GM11168 (cell line): Measurements from ENCODE around the gene RUNX3.

ENCODE experiments used
- in situ Hi-C: fragments of 300-500 bp; cut with MboI; formaldehyde crosslinking; loops from one replicate; pipeline ENCODE4 v1.12.0; 2022; ENCODE audit warnings: low sequenced_read_pairs; ENCODE audit not compliant: unreplicated experiment

RUNX3 gene

DNA sequence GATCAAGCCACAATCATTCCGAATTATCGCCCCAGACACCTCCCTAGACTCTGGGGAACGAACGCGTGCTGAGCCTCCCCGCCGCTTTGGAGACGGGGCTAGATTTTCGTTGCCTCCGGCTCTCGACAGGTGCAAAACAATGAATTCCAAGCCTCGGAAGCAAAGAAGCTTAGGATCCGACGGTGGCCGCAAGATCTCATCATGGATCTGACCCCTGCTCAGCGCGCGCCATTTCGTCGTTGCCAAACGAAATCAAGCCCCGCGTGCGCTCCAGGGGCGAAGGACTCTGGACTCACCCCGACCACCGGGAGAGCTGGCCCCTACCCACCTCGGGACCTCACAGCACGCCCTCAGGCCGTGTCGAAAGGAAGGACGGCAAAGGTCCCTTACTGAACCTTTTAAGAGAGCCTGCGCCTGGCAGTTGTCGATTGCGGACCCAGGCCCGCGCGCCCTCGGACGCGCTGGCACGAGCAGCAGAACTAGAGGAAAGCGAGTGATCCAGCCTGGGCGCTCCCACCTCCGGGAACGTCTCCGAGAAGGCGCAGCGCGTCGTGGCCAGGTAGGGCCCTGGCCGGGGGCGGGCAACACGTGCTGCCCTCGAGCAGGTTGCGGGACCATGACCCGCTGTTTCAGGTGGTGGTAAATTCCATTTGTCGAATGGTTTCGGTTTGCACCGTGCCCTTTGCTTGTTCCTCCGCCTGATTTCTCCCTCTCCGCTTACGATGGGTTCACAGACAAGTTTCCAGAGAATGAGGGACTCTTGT is 1.6 kb upstream of the RUNX3 start:
- in situ Hi-C loops, result no loop called here

DNA sequence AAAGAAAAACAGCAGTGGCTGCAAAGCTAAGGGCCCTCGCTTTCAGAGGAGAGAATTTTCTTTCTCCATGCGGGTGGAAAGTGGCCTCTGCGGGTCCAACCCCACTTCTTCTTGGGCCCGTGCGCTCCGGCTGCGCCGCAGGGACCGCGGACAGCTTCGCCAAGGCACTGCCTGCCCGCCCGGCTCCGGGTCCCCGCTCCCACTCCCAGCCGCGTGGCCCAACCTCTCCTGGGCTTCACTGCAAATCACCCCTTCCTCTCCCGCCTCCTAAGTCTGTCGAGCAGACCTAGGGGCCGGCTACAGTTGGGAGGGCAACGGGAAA is 1.0 kb upstream of the RUNX3 start:
- in situ Hi-C loops, result no loop called here

DNA sequence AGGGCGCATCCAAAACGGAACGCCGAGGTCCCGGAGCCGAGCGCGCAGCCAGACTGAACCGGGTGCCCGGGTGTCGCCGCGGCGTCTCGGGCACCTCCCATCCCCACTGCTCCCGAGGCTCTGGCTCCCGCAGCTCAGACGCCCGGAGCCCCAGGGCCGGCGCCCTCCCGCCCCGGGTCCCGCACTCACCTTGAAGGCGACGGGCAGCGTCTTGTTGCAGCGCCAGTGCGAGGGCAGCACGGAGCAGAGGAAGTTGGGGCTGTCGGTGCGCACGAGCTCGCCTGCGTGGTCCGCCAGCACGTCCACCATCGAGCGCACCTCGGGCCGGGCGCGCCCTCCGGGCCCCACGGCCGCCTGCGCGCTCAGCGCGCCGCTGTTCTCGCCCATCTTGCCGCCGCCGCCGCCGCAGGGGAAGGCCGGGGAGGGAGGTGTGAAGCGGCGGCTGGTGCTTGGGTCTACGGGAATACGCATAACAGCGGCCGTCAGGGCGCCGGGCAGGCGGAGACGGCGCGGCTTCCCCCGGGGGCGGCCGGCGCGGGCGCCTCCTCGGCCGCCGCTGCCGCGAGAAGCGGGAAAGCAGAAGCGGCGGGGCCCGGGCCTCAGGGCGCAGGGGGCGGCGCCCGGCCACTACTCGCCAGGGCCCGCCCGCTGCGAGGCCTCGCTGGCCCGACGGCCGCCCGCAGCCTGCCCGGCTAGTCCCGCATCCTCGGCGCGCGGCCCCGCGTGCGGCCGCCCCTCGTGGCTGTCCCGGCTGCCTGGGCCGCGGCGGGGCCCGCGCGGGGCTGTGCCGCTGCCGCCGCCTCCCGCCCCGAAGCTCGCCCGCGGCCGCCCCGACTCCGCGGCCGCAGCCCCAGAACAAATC is 447 bp downstream of the RUNX3 start:
- in situ Hi-C loops, result no loop called here

DNA sequence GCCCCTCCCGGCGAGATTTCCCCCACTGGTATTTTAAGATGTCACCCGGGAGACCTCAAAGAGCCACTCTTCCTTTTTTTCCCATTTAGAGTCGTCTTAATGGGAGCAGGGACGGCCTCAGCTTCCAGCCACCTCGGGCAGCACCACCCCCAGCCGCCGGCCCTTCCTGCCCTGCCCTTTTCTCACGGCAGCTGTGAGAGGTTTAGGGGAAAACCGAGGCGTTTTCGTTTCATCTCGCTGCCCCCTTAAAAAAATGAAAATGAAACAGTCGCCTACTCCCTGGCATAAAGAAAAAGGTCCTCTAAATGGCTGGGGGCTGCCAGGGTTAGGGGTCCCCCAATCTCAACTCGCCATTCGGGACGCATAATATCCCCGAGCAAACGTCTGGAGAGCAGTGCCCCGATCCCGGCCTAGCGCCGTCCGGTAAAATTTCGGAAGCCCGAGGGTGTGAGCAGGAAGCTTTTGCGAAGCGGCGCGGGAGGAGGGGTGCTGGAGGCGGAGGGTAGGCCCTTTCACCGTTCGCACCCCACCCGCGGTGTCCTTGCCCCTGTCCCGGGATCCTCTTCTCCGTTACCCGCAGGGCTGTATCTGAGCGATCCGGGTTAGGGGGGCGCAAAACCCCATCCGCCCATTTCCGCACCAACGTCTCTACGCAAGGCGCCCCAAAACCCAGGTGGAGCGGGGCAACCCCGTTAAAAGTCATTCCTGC is 1.2 kb downstream of the RUNX3 start:
- in situ Hi-C loops, result no loop called here

DNA sequence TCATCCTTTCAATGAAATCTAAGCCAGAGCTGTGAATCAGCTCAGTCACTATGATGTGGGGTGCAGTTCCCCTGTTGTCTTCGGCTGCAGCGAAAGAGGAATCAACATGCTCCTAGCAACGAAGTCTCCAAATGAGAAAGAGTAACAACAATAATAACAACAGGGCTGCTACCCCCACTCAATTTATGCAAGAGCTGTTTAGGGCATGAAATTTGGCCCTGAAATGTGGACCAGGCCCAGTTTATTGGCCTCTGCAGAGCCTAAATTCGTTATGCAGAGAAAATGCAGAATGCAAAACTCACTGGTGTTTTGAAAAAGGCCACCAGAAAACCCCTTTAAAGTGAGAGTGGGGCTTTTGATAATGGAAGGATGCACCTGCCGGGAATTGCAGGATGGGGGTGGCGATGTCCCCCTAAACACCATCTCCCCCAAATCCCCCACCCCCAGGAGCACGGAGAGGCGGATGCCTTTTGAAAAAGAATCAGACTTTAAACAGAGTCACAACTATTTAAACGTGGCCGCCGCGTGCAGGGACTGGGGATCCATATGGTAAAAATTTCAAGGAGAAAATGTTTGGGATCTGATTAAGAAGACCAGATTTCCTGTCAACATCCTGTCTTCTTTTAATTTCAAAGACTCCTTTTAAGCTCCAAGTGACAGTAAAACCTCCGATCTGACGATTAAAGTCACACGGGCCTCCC is 1.9 kb downstream of the RUNX3 start:
- in situ Hi-C loops, result no loop called here

DNA sequence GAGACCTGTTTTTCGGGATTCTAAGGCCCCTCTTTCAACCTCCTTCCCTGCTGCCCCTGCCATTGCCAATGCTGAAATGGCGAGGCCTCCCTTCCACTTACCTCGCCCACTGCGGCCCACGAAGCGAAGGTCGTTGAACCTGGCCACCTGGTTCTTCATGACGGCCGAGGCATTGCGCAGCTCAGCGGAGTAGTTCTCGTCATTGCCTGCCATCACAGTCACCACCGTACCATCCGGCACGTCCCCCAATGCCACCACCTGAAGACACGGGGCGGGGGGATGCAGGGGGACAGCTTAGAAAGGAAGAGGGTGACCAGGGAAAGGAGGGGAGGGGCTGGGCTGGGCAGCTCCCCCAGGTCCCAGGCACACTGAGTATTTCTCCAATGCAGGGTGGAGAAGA is 2.6 kb downstream of the RUNX3 start:
- in situ Hi-C loops, result no loop called here

DNA sequence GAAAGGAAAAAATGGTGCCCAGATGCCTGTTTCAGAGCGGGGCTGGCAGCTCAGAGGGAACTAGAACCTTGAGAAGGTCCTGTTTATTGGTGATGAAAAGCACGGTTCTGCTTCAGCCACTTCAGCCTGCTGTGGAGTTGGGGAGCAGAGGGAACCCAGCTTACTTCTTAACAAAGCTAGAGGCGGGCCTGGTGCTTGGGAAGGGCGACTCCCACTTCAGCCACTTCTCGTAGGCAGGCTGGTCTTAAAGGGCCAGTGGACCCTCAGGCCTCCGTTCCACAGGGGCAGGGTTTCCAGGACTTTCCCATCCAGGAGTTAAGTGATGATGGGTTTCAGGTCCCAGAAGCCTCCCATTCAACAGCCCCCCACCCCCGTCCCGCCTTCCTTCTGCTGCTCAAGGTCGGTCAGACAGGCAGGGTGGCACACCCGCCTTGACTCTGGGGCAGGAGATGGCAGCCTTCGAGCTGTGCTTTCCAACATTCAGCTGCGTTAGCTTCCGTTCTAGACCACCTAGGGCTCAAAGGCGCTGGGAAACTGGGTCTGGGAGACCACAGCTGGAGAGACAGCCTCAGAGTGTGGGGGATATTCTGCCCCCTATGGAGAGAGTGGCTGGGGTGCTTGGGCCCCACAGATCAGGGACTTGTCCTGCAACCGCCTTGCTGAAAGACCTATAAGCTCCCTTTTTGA is 3.4 kb downstream of the RUNX3 start:
- in situ Hi-C loops, result no loop called here

DNA sequence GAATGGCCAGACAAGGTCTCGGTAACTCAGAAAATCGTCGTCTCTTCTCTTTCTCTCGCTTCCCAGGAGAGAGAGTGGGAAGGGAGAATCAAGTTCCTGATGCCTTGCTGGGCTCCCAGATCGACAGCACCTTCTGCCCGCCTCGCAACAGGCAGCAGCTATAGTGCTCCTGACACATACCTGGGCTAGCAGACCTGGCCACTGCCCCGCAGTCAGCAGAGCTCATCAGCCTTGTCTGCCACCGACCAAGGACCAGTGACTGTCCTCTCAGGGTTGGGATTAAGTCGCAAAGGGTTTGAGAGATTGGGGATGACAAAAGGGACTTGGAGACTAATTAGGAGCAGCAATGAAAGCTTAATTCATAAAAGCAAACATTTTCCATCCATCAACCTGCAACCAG is 4.1 kb downstream of the RUNX3 start:
- in situ Hi-C loops, result no loop called here

DNA sequence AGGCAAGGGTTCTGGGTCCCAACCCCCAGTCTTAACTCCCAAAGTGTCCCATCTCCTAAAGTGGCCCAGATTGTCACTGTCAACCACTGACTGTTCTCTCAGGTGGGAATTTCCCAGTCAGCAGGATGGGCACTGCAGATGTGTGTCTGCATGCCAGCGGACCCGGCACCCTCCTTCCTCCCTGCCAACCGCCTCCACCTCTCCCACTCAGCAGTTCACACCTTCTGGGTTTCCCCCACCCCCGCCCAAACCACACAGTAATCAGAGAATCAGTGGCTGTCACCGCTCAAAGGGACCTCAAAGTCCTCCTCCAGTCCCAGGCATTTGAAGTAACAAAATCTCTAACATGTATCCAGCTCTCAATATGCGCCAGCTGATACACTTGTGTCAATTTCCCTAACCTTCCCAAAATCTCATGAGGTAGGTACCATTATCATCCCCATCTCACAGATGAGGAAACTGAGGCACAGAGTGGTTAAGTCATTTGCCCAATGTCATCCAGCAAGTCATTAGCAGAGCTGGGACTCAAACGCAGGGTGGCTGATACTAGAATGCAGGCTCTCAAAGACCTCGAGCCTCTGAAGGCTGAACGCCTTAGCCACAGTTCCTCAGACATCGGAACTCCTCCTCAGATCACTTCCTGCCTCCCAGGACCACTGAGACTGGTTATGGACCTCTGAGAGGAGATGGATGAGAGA is 4.8 kb downstream of the RUNX3 start:
- in situ Hi-C loops, result no loop called here

DNA sequence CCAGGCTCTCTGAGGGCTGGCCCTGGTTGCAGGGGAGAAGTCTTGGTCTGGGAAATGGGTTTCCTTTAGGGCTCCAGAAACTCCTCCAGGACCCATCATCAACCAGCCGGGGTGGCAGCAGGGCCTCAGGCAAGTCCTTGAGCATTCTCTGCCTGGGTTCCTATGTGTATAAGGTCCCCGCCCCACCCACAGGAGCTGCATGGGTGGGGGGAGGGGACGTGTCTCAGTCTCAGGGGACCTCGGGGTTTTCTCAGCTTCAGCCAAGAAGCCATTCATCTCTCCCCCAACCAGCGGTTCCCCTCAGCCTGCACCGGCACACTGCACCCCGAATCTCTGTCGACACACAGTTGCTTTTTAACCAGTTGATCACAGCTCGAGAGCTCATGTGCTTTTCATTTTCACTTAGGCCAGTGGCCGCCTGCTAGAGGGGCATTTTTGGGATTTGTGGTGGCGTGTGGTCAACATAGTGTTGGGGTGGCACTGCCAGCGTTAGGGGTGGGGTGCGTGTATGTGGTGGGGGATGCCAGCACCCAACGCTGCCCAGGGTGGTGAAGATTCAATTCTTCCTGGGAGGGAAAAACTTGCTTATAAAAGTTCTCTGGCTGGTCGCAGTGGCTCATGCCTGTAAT is 6.5 kb downstream of the RUNX3 start:
- in situ Hi-C loops, result no loop called here

DNA sequence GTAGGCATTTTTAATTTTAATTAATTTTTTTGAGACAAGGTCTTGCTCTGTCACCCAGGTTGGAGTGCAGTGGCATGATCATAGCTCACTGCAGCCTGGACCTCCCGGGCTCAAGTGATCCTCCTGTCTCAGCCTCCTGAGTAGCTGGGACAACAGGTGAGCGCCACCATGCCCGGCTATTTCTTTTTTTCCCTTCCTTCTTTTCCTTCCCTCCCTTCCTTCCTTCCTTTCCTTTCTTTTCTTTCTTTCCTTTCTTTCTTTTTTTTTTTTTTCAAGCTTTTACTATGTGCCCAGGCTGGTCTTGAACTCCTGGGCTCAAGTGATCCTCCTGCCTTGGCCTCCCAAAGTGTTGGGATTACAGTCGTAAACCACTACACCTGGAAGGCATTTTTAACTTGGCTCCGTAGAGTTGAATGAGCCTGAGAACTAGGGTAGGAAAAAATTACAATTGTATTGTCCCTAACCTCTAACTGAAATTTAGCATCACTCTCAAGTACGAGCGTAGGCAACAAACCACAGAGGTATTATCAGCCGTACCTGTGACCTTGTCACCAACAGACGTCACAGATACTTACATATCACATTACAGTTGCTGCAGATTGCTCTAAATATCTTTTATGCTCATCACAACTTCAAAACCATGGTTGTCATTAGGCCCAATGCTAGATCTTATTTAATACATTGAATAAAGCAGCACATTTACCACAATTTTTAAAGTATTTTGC is 8.0 kb downstream of the RUNX3 start:
- in situ Hi-C loops, result no loop called here

DNA sequence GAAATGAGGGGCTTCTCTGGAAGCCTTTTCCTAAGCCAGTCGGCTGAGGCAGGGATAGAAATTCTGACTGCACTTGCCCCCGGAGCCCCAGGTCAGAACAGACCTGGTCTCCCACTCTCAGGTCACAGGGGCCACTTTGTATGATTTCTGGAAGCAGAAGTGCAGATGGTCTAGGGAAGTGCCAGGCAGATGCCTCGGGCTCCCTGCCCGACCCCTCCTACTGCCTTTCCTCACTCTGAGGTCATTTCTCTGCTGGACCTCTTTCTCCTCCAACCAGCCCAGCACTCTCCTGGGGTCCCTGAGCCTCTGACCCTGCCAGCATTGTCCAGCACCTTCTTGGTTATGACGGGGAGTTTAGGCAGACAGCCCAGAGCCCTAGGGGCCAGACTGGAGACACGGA is 8.7 kb downstream of the RUNX3 start:
- in situ Hi-C loops, result no loop called here

DNA sequence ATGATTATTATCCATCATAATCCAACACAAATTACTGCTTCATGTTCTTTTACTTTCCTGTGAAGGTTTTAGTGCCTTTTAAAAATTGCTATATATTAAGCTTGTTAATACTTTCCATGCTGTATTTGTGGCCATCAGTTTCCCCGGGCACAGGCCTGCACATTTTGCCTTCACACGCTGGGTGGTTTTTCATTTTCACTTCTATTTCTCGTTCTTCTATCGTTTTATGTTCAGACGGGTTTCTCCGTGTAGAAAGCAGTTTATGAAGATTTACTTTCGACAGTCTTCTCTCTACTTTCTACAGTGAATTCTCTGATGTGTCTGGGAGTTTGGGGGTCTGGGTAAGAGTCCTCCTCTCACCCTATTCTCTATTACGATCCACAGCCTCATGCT is 9.5 kb downstream of the RUNX3 start:
- in situ Hi-C loops, result no loop called here

DNA sequence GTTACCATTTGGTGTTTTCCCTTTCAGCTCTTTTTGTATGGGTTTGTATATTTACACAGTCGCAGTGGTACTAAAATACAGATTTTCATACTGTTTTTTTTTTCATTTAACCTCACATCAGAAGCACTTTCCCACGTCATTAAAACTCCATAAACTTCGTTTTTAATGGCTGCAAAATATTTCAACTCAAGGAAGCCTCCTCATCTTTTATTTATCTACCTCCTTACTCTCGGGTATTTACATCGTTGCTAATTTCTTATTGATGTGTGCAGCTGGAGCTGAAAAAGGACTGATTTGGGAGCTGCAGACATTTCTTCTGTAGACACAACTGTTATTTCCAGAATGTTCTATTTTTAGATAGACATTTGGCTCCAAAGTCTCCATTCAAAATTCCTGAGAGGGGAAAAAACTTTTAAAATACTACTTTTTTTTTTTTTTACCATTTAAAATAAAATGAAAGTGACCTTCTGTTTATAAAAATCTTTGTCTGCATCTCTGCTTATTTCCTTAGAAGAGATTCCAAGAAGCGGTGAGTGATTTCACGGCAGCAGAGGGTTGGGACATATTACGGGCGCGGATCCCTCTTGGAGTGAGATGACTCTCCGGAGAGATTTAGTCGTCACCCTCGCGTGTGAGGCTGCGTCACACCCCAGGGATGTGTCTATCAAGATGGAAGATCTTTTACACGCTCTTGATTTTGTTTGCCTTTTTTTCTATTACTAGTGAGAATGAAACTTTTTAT is 10.1 kb downstream of the RUNX3 start:
- in situ Hi-C loops, result no loop called here

DNA sequence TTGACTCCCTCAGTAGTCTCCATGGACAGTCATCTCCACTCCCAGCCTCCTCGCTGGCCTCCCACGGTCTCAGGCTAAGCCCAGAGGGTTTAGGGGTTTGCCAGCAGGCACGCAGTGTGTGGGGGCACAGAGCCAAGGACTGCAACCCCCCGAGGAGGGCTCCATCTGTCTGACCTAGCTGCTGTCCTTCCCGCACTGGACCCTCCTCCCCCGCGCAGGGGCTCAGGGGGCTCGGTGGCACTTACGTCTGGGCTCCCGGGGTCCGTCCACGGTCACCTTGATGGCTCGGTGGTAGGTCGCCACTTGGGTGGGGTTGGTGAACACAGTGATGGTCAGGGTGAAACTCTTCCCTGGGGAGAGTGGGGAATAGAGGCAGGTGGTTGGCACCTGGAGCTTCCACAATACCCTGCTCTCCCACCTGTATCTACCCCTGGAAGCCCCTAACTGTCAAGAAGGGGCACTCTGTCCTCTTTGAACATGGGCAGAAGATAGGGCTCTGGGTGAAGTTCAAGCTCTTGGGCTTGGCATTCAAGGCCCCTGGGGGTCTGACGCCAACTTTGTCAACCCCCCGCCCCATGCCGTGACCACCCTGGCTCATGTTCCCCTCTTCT is 11.0 kb downstream of the RUNX3 start:
- in situ Hi-C loops, result no loop called here

DNA sequence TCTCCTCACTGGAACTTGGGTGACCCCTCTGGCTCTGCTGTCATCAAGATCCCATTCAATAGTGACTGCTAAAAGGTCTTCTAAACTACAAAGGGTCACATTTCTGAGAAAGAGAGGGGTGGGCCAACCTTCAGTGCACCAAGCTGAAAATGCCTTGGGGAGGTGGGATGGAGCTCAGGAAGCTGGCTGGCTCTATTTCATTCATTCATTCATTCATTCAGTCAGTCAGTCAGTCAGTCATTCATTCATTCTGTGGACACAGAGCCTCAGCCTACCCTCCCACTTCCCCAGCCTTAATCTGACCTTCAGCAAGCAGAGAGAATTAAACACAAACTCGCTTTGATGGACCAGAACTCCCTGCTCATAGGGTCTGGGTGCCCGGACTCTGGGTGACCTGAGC is 11.7 kb downstream of the RUNX3 start:
- in situ Hi-C loops, result no loop called here

DNA sequence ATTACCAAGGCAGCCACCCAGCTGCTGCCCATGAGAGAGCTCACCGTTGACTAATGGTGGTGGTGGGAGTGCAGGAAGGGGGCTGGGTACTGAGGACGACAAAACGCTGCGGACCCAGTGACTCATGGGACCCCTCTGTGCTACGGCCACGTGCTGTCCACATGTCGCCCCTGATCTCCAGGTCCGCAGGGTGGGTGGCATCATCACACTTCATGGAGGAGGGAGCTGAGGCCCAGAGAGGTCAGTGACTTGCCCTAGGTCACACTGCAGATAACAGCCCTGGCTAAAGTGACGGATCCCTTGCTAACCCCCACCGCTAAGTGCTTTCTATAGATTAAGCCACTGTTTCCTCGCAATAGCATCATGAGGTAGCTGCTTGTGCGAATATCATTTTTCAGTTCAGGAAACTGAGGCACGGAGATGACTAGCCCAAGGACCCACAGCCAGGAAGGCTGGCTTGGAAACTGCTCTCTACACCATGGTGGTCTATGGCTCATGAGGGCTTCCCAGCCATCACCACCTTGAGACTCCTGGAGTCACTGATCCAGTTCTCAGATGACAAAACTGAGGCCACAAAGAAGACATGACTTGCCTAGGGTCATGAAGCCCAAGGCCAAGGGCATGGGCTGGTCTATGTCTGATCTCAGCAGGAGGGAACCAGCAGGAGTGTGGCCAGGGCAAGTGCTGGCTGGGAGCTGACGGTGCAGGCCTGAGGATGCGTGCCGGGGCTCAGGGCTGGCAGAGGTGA is 12.6 kb downstream of the RUNX3 start:
- in situ Hi-C loops, result no loop called here
